CD14-positive monocyte (primary cell): ENCODE data around the gene FHIT. TPM values are rescaled to one million over a fixed set of nuclear protein-coding genes. Genes with fewer than 3 reads are reported as not detected.

Experiments
- DNase-seq, 3 donors: peaks; one replicate each; pipeline ENCODE4 v3.0.0-alpha.2; 2011 to 2022
- H2AFZ ChIP-seq: 2 replicates; pipeline ENCODE4 v1.6.0; 2012; ENCODE audit warnings: mild to moderate bottlenecking, low read depth, low read length, inconsistent platforms; ENCODE audit not compliant: insufficient read depth, poor library complexity, severe bottlenecking
- H3K27ac ChIP-seq, 2 donors: 1 replicate in 1 of 2; 2 replicates in 1 of 2; pipeline ENCODE4 v1.5.1; 2012 to 2013; ENCODE audit warnings: low read length in 2 of 2, control low read depth in 1 of 2, inconsistent platforms in 1 of 2, low read depth in 1 of 2, mild to moderate bottlenecking in 1 of 2
- H3K27me3 ChIP-seq, 2 donors: one replicate each; pipeline versions ENCODE4 v1.6.0 to v1.6.1; 2011 to 2013; ENCODE audit warnings: low read length in 2 of 2; ENCODE audit not compliant: control insufficient read depth in 2 of 2, insufficient read depth in 2 of 2
- H3K36me3 ChIP-seq, 2 donors: replicated peaks in 1 of 2; 1 replicate in 1 of 2; 2 replicates in 1 of 2; pipeline versions ENCODE4 v1.5.1 to v1.6.1; 2012 to 2013; ENCODE audit warnings: low read length in 2 of 2, control low read depth in 1 of 2, inconsistent platforms in 1 of 2, mild to moderate bottlenecking in 1 of 2; ENCODE audit not compliant: insufficient read depth in 2 of 2, control insufficient read depth in 1 of 2
- H3K4me1 ChIP-seq, 2 donors: 1 replicate in 1 of 2; 2 replicates in 1 of 2; pipeline versions ENCODE4 v1.5.1 to v1.6.1; 2012 to 2013; ENCODE audit warnings: low read length in 2 of 2, control low read depth in 1 of 2, inconsistent platforms in 1 of 2, mild to moderate bottlenecking in 1 of 2, moderate library complexity in 1 of 2; ENCODE audit not compliant: insufficient read depth in 2 of 2, control insufficient read depth in 1 of 2
- H3K4me2 ChIP-seq: replicated peaks from 2 replicates; pipeline ENCODE3; 2012; ENCODE audit warnings: low read length, moderate library complexity, mild to moderate bottlenecking; ENCODE audit not compliant: poor library complexity, severe bottlenecking; ENCODE audit errors: extremely low read depth
- H3K4me3 ChIP-seq, 3 experiments: fragments of 200-600 bp in 1 of 3; sonication (generic) in 1 of 3; replicated peaks in 1 of 3; 1 replicate in 2 of 3; 2 replicates in 1 of 3; pipeline ENCODE4 v1.5.1; 2011 to 2013; ENCODE audit warnings: low read length in 3 of 3, mild to moderate bottlenecking in 3 of 3, control low read depth in 2 of 3, low read depth in 2 of 3, inconsistent platforms in 1 of 3, moderate library complexity in 1 of 3
- H3K79me2 ChIP-seq: 2 replicates; pipeline ENCODE4 v1.6.0; 2012; ENCODE audit warnings: mild to moderate bottlenecking, control low read depth, inconsistent platforms, low read length, moderate library complexity; ENCODE audit not compliant: insufficient read depth
- H3K9ac ChIP-seq: 2 replicates; pipeline ENCODE4 v1.6.0; 2017; ENCODE audit warnings: low read length, mild to moderate bottlenecking; ENCODE audit not compliant: insufficient read depth, poor library complexity, severe bottlenecking
- H3K9me3 ChIP-seq, 2 donors: replicated peaks in 1 of 2; 1 replicate in 1 of 2; 2 replicates in 1 of 2; pipeline versions ENCODE4 v1.5.1 to v1.6.1; 2012 to 2013; ENCODE audit warnings: low read length in 2 of 2, control low read depth in 1 of 2; ENCODE audit not compliant: control insufficient read depth in 1 of 2, insufficient read depth in 1 of 2
- H4K20me1 ChIP-seq: 2 replicates; pipeline ENCODE4 v1.6.0; 2012; ENCODE audit warnings: mild to moderate bottlenecking, low read length, control low read depth, moderate library complexity; ENCODE audit not compliant: insufficient read depth
- H3K27ac Mint-ChIP-seq, 7 donors: one replicate each; pipeline ENCODE4 v1.8.0; 2020; ENCODE audit warnings: mild to moderate bottlenecking in 7 of 7, mixed read lengths in 7 of 7, moderate library complexity in 6 of 7, inconsistent platforms in 2 of 7
- H3K27me3 Mint-ChIP-seq, 3 donors: one replicate each; pipeline ENCODE4 v1.8.0; 2021 to 2022; ENCODE audit warnings: low read depth in 3 of 3, mild to moderate bottlenecking in 3 of 3, mixed read lengths in 3 of 3, moderate library complexity in 3 of 3, inconsistent platforms in 1 of 3
- H3K36me3 Mint-ChIP-seq, 2 donors: one replicate each; pipeline ENCODE4 v1.8.0; 2020; ENCODE audit warnings: mixed read lengths in 2 of 2, inconsistent platforms in 1 of 2, mild to moderate bottlenecking in 1 of 2
- H3K4me1 Mint-ChIP-seq: one replicate; pipeline ENCODE4 v1.8.0; 2020; ENCODE audit warnings: mild to moderate bottlenecking, mixed read lengths
- H3K4me3 Mint-ChIP-seq, 2 donors: one replicate each; pipeline ENCODE4 v1.8.0; 2020; ENCODE audit warnings: mild to moderate bottlenecking in 2 of 2, mixed read lengths in 2 of 2, moderate library complexity in 1 of 2
- H3K9me3 Mint-ChIP-seq, 7 donors: one replicate each; pipeline ENCODE4 v1.8.0; 2020 to 2022; ENCODE audit warnings: mixed read lengths in 7 of 7, mild to moderate bottlenecking in 6 of 7, moderate library complexity in 6 of 7, inconsistent platforms in 2 of 7
- CTCF ChIP-seq: fragments of 200-600 bp; IDR thresholded peaks from one replicate; pipeline ENCODE4 v1.8.0; 2022; ENCODE audit warnings: antibody characterized with exemption, mild to moderate bottlenecking
- WGBS: methylation state at CpG from one replicate; pipeline ENCODE4 v1.1.5; 2013; ENCODE audit warnings: missing lambda C conversion rate; ENCODE audit not compliant: insufficient coverage; 5-methylcytosine and 5-hydroxymethylcytosine counted together
- intact Hi-C, 2 donors: fragments of 100-400 bp; cut with micrococcal nuclease; formaldehyde crosslinking; loops; one replicate each; pipeline versions ENCODE4 v1.15.0 to v1.15.1; 2023
- polyA plus RNA-seq, 3 donors: library from polyadenylated mRNA; depleted of rRNA in 1 of 3; unstranded in 2 of 3; stranded (reverse) in 1 of 3; fragments of 300-500 nt in 2 of 3; fragments of >200 nt in 1 of 3; fragmentation: Illumina TruSeq in 2 of 3; gene quantifications; 1 replicate in 2 of 3; 2 replicates in 1 of 3; pipeline ENCODE4 v1.2.3, GENCODE V29; 2012 to 2021

The FHIT gene
- polyA plus RNA-seq, 3 donors: 1.7 to 3.4 (median 3.2) TPM

- intact Hi-C loops: no loop called here
Observed at GRCh38 chr3:60073228-60073627, 1178.0 kb downstream of the FHIT start.

GRCh38 chr3:60070366-60070765, 1180.9 kb downstream of the FHIT start:
- Mint-ChIP-seq H3K4me1 (peaks cover 9% of the 10 kb centered on the region), H3K27me3 (no peaks in the 10 kb centered on the region), H3K9me3 (peaks cover 0 to 12% (median 2%) of the 10 kb centered on the region in 7 donors), H3K36me3 (no peaks in the 10 kb centered on the region), H3K27ac (no peak overlapping the region), H3K4me3 (no peak overlapping the region)
- H3K79me2 ChIP-seq: no peaks in the 10 kb centered on the region
- no peaks in the 10 kb centered on the region for H4K20me1 ChIP-seq
- no peak overlapping the region for H3K4me3 ChIP-seq
- H3K9me3 ChIP-seq: no peaks in the 10 kb centered on the region
- H3K9ac ChIP-seq: no peak overlapping the region
- no peaks in the 10 kb centered on the region for H3K4me1 ChIP-seq
- TF ChIP-seq CTCF: no peak
- H3K4me2 ChIP-seq: no peak overlapping the region
- H3K36me3 ChIP-seq: no peaks in the 10 kb centered on the region
- DNase-seq: no peak
- 100% methylated on average over 2 of the region's 3 CpGs for WGBS
- H3K27ac ChIP-seq: no peak overlapping the region
- intact Hi-C loops: no loop called here
- H2AFZ ChIP-seq: no peak overlapping the region
- H3K27me3 ChIP-seq: no peaks in the 10 kb centered on the region

More at GRCh38 chr3:60073228-60073627, 1178.0 kb downstream of the FHIT start:
- H3K27ac Mint-ChIP-seq: no peak overlapping the region
- no peaks in the 10 kb centered on the region for H3K79me2 ChIP-seq
- no peaks in the 10 kb centered on the region for H4K20me1 ChIP-seq
- H3K4me1 ChIP-seq: no peaks in the 10 kb centered on the region
- no peak overlapping the region for H2AFZ ChIP-seq
- no peaks in the 10 kb centered on the region for H3K9me3 ChIP-seq
- H3K36me3 ChIP-seq: no peaks in the 10 kb centered on the region
- TF ChIP-seq CTCF: no peak
- 100% methylated on average over 3 of the region's 4 CpGs for WGBS
- no peaks in the 10 kb centered on the region for H3K27me3 Mint-ChIP-seq
- H3K4me1 Mint-ChIP-seq: peaks cover 20% of the 10 kb centered on the region
- DNase-seq: no peak
- H3K27me3 ChIP-seq: no peaks in the 10 kb centered on the region
- no peak overlapping the region for H3K4me3 ChIP-seq
- no peaks in the 10 kb centered on the region for H3K36me3 Mint-ChIP-seq
- peaks cover 0 to 10% (median 2%) of the 10 kb centered on the region in 7 donors for H3K9me3 Mint-ChIP-seq
- H3K4me3 Mint-ChIP-seq: no peak overlapping the region
- H3K9ac ChIP-seq: no peak overlapping the region
- H3K4me2 ChIP-seq: no peak overlapping the region
- H3K27ac ChIP-seq: no peak overlapping the region
